Psoas muscle (tissue), 8 donors: Measurements from ENCODE around the gene NKIRAS2. TPM values are rescaled to one million over a fixed set of nuclear protein-coding genes. Genes with fewer than 3 reads are reported as not detected.
"Not testable (repeated sequence)": the region's sequence is repeated elsewhere in the genome, so short reads cannot be mapped to it uniquely, and the experiment has no call there.

Experiments used
- ATAC-seq, 4 donors: fragments of 200-7000 bp; cut with Tn5 transposase; one replicate each; pipeline ENCODE4 v1.9.1; 2020; ENCODE audit warnings: moderate library complexity in 3 of 4, mild to moderate bottlenecking in 2 of 4
- DNase-seq, 2 donors: peaks; one replicate each; pipeline ENCODE4 v3.0.0-alpha.2; 2020
- H3K27ac ChIP-seq: fragments of 200-600 bp; one replicate; pipeline ENCODE4 v1.8.0; 2022
- H3K27me3 ChIP-seq, 3 donors: fragments of 200-600 bp in 1 of 3; one replicate each; pipeline versions ENCODE4 v1.6.1 to v1.8.0; 2013 to 2022; ENCODE audit warnings: low read length in 2 of 3, mild to moderate bottlenecking in 2 of 3, moderate library complexity in 1 of 3; ENCODE audit not compliant: insufficient read depth in 3 of 3
- H3K36me3 ChIP-seq, 2 donors: fragments of 200-600 bp in 1 of 2; one replicate each; pipeline versions ENCODE4 v1.6.1 to v1.8.0; 2013 to 2022; ENCODE audit warnings: low read depth in 1 of 2, mild to moderate bottlenecking in 1 of 2, moderate library complexity in 1 of 2; ENCODE audit not compliant: insufficient read depth in 1 of 2
- H3K4me1 ChIP-seq: fragments of 200-600 bp; one replicate; pipeline ENCODE4 v1.8.0; 2022
- H3K4me3 ChIP-seq: fragments of 200-600 bp; one replicate; pipeline ENCODE4 v1.8.0; 2022; ENCODE audit warnings: mild to moderate bottlenecking
- H3K9me3 ChIP-seq: fragments of 200-600 bp; one replicate; pipeline ENCODE4 v1.8.0; 2022
- WGBS, 3 donors: extraction: QIAGEN DNeasy Blood & Tissue Kit; methylation state at CpG; one replicate each; pipeline versions ENCODE4 v1.1.6 to v1.1.7; 2013; 5-methylcytosine and 5-hydroxymethylcytosine counted together
- intact Hi-C, 2 donors: fragments of 100-400 bp; cut with DNase I; formaldehyde crosslinking; loops; one replicate each; pipeline versions ENCODE4 v1.11.0 to v1.14.2; 2022
- polyA plus RNA-seq, 3 donors: library from polyadenylated mRNA; stranded (reverse); fragments of 200-250 nt; gene quantifications; one replicate each; pipeline ENCODE4 v1.2.3, GENCODE V29; 2013
- total RNA-seq, 4 donors: library from RNA; stranded (reverse); fragmentation: NEBNext Ultra II Directional in 2 of 4; extraction: Animal tissue kit (Norgen Biotek cat#: 25700) in 2 of 4; gene quantifications; one replicate each; pipeline versions ENCODE4 v1.2.1 to v1.2.4, GENCODE V29; 2021 to 2023
- TF ChIP-seq, protein P1 (sequence below): fragments of 200-600 bp; IDR thresholded peaks from one replicate; pipeline ENCODE4 v1.8.0; 2022; ENCODE audit warnings: antibody characterized with exemption
- donor health status: healthy with polysubstance abuse.
- donor health status: DM: no; HTN: no; CAD: no; lungs with moderate emphysema.
- donor health status: Bipolar disorder and iron deficiency.
- donor health status: healthy.
- donor health status: DM: yes; HTN: yes; CAD: no.
- donor health status: DM: no; HTN: no; CAD: no.
- donor health status: DM: no; HTN: no; CAD: no.
- donor health status: DM: yes; HTN: yes; CAD: no.

The NKIRAS2 gene
- total and polyA plus RNA-seq, 7 donors: 35.0 to 81.1 (median 41.5) TPM

DNA sequence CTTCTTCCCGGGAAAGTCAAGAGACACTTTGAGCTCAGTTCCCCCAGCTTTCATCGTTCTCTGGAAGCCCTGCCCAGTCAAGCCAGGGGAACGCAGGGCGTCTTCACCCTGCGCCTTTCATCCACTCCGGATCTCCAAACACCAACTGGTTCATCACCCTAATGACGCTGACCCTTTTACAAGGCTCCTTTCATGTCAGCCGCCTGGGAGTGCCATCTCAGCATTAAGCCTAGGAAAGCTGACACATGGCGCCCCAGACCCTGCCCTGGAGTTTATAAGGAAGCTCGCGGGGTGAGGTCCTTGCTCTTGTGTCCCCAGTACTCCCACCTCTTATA, 2.1 kb upstream of the NKIRAS2 start:
- ATAC-seq: no peak
- TF ChIP-seq, protein P1, sequence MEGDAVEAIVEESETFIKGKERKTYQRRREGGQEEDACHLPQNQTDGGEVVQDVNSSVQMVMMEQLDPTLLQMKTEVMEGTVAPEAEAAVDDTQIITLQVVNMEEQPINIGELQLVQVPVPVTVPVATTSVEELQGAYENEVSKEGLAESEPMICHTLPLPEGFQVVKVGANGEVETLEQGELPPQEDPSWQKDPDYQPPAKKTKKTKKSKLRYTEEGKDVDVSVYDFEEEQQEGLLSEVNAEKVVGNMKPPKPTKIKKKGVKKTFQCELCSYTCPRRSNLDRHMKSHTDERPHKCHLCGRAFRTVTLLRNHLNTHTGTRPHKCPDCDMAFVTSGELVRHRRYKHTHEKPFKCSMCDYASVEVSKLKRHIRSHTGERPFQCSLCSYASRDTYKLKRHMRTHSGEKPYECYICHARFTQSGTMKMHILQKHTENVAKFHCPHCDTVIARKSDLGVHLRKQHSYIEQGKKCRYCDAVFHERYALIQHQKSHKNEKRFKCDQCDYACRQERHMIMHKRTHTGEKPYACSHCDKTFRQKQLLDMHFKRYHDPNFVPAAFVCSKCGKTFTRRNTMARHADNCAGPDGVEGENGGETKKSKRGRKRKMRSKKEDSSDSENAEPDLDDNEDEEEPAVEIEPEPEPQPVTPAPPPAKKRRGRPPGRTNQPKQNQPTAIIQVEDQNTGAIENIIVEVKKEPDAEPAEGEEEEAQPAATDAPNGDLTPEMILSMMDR: no peak
- peaks cover 46% of the 10 kb centered on the region for H3K4me1 ChIP-seq
- H3K9me3 ChIP-seq: no peaks in the 10 kb centered on the region
- H3K4me3 ChIP-seq: peak overlapping the region; percentile 95
- no peaks in the 10 kb centered on the region for H3K27me3 ChIP-seq
- peaks cover 6 to 15% of the 10 kb centered on the region in 2 donors for H3K36me3 ChIP-seq
- no peak for DNase-seq
- intact Hi-C loops: loop anchor here (2.0 to 5.0 kb wide), 2 partner anchors 51 kb away; partner anchors contain the start of gene CNP (in 2 of the 2)
- 3 to 5% (median 3%) methylated on average over 11 of the region's 11 CpGs for WGBS, 3 donors
- H3K27ac ChIP-seq: peak overlapping the region; percentile 95

DNA sequence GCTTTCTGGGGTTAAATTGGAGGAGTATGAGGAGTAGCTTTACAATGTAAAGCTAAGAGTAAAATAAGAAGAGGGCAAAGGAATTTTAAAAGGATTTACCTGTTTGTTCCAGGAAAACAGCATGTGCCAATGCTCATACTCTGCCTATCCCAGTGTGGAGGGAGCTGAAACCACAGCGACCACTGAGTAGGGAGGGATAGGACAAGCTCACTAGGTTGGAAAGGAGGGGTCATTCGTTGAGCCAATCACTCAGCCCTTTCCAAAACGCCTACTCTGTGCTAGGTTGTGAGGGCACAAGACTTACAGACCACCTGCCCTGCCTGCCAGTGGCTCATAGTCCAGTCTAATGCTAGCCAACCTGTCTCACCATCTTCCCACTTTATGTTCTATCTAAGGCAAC, 1.6 kb upstream of the NKIRAS2 start:
- DNase-seq: no peak
- TF ChIP-seq, protein P1: no peak
- Histone ChIP-seq H3K4me1 (peaks cover 41% of the 10 kb centered on the region), H3K36me3 (peaks cover 6 to 20% of the 10 kb centered on the region in 2 donors), H3K27ac (peak overlapping the region; percentile 95), H3K9me3 (no peaks in the 10 kb centered on the region), H3K4me3 (peak overlapping the region; percentile 95), H3K27me3 (no peaks in the 10 kb centered on the region)
- no peak for ATAC-seq
- WGBS, 3 donors: 19 to 32% (median 32%) methylated on average over 3 of the region's 3 CpGs
- intact Hi-C loops: loop anchor here in 1 of 2 donors (5.0 kb wide), 1 partner anchor 51 kb away; the partner anchor contains the start of gene CNP

DNA sequence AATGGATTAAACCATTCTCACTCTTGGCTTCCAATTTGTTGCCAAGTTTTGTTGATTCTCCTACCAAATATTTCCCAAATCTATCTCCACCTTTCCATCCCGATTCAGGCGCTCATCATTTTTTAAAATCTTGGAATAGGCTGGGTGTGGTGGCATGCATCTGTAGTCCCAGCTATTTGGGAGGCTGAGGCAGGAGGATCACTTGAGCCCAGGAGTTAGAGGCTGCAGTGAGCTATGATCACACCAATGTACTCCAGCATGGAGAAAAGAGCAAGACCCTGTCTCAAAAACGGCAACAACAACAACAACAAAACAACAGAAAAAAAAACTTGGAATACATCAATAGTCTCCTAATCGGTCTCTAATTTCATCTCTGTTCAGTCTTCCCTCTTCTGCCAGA, 902 bp upstream of the NKIRAS2 start:
- Histone ChIP-seq H3K36me3 (peaks cover 10 to 27% of the 10 kb centered on the region in 2 donors), H3K9me3 (no peaks in the 10 kb centered on the region), H3K27me3 (no peaks in the 10 kb centered on the region), H3K4me3 (no peak overlapping the region), H3K4me1 (peaks cover 34% of the 10 kb centered on the region), H3K27ac (no peak overlapping the region)
- DNase-seq: no peak
- intact Hi-C loops: loop anchor here in 1 of 2 donors (5.0 kb wide), 1 partner anchor 52 kb away; the partner anchor contains the start of gene CNP
- WGBS, 3 donors: 86 to 95% (median 89%) methylated on average over 4 of the region's 4 CpGs
- ATAC-seq: no peak
- TF ChIP-seq, protein P1: no peak

DNA sequence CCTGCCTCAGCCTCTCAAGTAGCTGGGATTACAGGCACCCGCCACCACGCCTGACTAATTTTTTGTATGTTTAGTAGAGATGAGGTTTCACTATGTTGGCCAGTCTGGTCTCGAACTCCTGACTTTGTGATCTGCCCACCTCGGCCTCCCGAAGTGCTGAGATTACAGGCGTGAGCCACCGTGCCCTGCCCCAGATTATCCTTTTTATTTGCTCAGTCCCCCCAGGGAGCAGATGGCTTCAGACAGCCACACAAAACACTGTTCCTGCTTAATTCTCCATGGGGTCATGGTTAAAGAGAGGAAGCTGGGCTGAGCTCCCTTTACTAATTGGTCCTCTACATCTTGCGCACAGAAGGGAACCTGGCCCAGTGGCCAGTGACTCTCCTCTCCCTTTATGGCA, 955 bp downstream of the NKIRAS2 start:
- intact Hi-C loops: loop anchor here in 1 of 2 donors (1.0 kb wide), 1 partner anchor 96 kb away; no protein-coding TSS in a partner anchor
- Histone ChIP-seq H3K27ac (peak overlapping the region; percentile 94), H3K36me3 (peaks cover 10 to 30% of the 10 kb centered on the region in 2 donors), H3K4me3 (peak overlapping the region; percentile 94), H3K4me1 (peaks cover 41% of the 10 kb centered on the region)
- not testable (repeated sequence) for H3K9me3 ChIP-seq, ATAC-seq, H3K27me3 ChIP-seq, DNase-seq
- WGBS, 3 donors: 52 to 63% (median 53%) methylated on average over 8 of the region's 8 CpGs

DNA sequence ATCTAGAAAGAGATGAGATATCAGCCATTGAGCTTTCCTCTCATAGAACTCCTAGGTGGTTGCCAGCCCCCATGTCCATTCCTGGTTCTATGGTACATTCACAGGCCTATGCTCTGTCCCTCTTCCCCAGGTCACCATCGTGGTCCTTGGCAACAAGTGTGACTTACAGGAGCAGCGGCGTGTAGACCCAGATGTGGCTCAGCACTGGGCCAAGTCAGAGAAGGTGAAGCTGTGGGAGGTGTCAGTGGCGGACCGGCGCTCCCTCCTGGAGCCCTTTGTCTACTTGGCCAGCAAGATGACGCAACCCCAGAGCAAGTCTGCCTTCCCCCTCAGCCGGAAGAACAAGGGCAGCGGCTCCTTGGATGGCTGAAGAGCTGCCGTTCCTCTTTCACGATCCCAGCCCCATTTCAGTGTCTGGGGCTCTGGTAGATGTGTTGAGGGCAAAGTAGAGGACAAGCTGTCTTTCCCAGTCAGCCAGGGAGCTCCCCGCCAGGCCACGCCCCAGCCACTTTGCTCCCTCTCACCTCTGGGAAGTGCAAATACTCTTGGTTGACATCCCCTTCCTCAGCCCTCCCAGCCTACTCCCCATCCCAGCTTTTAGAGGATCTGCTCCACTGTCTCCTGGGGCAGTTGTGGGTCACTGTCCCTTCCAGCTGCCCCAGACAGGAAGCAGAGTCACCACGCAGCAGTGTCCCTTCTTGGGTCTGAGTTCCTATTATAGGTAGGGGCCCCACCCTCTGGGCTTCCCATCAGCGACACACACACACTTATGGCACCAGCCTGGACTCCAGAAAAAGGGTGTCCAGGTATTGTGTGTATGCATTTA, 3.8 kb downstream of the NKIRAS2 start:
- H3K27me3 ChIP-seq: no peaks in the 10 kb centered on the region
- H3K27ac ChIP-seq: peak overlapping the region; percentile 65
- ATAC-seq: no peak
- peaks cover 10 to 30% of the 10 kb centered on the region in 2 donors for H3K36me3 ChIP-seq
- peaks cover 27% of the 10 kb centered on the region for H3K4me1 ChIP-seq
- H3K4me3 ChIP-seq: no peak overlapping the region
- H3K9me3 ChIP-seq: no peaks in the 10 kb centered on the region
- WGBS, 3 donors: 71 to 76% (median 75%) methylated on average over 15 of the region's 15 CpGs
- DNase-seq: peak in 1 of 2 donors; percentile 30
- TF ChIP-seq, protein P1: no peak
- intact Hi-C loops: loop anchor here (1.0 to 2.0 kb wide), 3 partner anchors 77 to 93 kb away; no protein-coding TSS in a partner anchor
